K562 (cell line): Measurements from ENCODE around the gene ABCA13. TPM values are rescaled to one million over a fixed set of nuclear protein-coding genes. Genes with fewer than 3 reads are reported as not detected.

Source experiments
- ATAC-seq: fragments of 200-7000 bp; cut with Tn5 transposase; 3 replicates; pipeline ENCODE4 v1.9.1; 2020; ENCODE audit warnings: moderate library complexity
- BruUV-seq: library from RNA; stranded (reverse); fragments of 400-500 nt; replicated peaks from 2 replicates; lab custom pipeline; 2021; lab: Mats Ljungman, UMichigan
- CTCF ChIA-PET: fragments of 300-600 bp; formaldehyde crosslinking; extraction: SDS; loops from one replicate; lab custom pipeline; 2021; ENCODE audit warnings: low intra/inter-chr PET ratio; lab: Yijun Ruan, JAX
- POLR2A ChIA-PET: fragments of 300-600, 350-650 bp; sonication (Branson Sonifier 250); formaldehyde crosslinking; extraction: SDS; loops from one replicate; lab custom pipeline; 2021; ENCODE audit warnings: antibody characterized with exemption, inconsistent platforms; lab: Yijun Ruan, JAX
- DNase-seq, 4 experiments: peaks; one replicate each; pipeline versions ENCODE4 v3.0.0 to v3.0.0-alpha.2; 2011 to 2018; ENCODE audit warnings: low spot score in 3 of 4, mixed read lengths in 3 of 4; ENCODE audit errors: extremely low read depth in 1 of 4
- FAIRE-seq: peaks from 2 replicates; lab custom pipeline; 2011; peaks lifted over from hg19 to GRCh38; lab: Jason Lieb, UNC
- H2AFZ ChIP-seq: 2 replicates; pipeline ENCODE4 v1.6.0; 2011; ENCODE audit warnings: low read depth, low read length, control low read depth, inconsistent platforms
- H3K27ac ChIP-seq: fragments of 200-600 bp; 3 replicates; pipeline ENCODE4 v1.8.0; 2011; ENCODE audit warnings: low read depth, mild to moderate bottlenecking, control low read depth, inconsistent platforms, low read length, moderate library complexity, mixed read lengths; ENCODE audit errors: extremely low read depth
- H3K27me3 ChIP-seq, 2 experiments: fragments of 300-600 bp in 1 of 2; 2 replicates in 1 of 2; 3 replicates in 1 of 2; pipeline versions ENCODE4 v1.6.0 to v1.8.0; 2011; ENCODE audit warnings: inconsistent platforms in 2 of 2, low read length in 2 of 2, mild to moderate bottlenecking in 1 of 2, mixed read lengths in 1 of 2, moderate library complexity in 1 of 2; ENCODE audit not compliant: control insufficient read depth in 2 of 2, insufficient read depth in 2 of 2
- H3K36me3 ChIP-seq: fragments of 300-600 bp; 3 replicates; pipeline ENCODE4 v1.8.0; 2011; ENCODE audit warnings: mild to moderate bottlenecking, low read length, inconsistent platforms; ENCODE audit not compliant: control insufficient read depth, insufficient read depth
- H3K4me1 ChIP-seq, 2 experiments: fragments of 200-600 bp in 1 of 2; replicated peaks in 1 of 2; 2 replicates in 1 of 2; 3 replicates in 1 of 2; pipeline versions ENCODE4 v1.5.1 to v1.8.0; 2011; ENCODE audit warnings: inconsistent platforms in 2 of 2, low read length in 2 of 2, mild to moderate bottlenecking in 1 of 2, mixed read lengths in 1 of 2, moderate library complexity in 1 of 2; ENCODE audit not compliant: control insufficient read depth in 2 of 2, insufficient read depth in 2 of 2
- H3K4me2 ChIP-seq: 2 replicates; pipeline ENCODE4 v1.6.1; 2011; ENCODE audit warnings: low read length, control low read depth, inconsistent platforms, mixed read lengths; ENCODE audit not compliant: insufficient read depth
- H3K4me3 ChIP-seq: fragments of 200-600 bp; sonication (generic), shearing (Covaris generic); 2 replicates; pipeline ENCODE4 v1.5.1; 2016; ENCODE audit warnings: control low read depth, inconsistent platforms
- H3K79me2 ChIP-seq: fragments of 200-600 bp; 3 replicates; pipeline ENCODE4 v1.8.0; 2011; ENCODE audit warnings: low read length, inconsistent platforms; ENCODE audit not compliant: control insufficient read depth, insufficient read depth
- H3K9ac ChIP-seq, 2 experiments: 2 replicates each; pipeline versions ENCODE4 v1.6.0 to v1.6.1; 2011; ENCODE audit warnings: low read depth in 2 of 2, low read length in 2 of 2, control low read depth in 1 of 2, inconsistent platforms in 1 of 2, mild to moderate bottlenecking in 1 of 2, mixed read lengths in 1 of 2; ENCODE audit not compliant: insufficient read depth in 1 of 2
- H3K9me1 ChIP-seq: one replicate; pipeline ENCODE4 v1.6.0; 2011; ENCODE audit warnings: inconsistent platforms, mild to moderate bottlenecking, low read length, moderate library complexity; ENCODE audit not compliant: control insufficient read depth, insufficient read depth
- H3K9me3 ChIP-seq: replicated peaks from 2 replicates; pipeline ENCODE4 v1.5.1; 2011; ENCODE audit warnings: low read depth, low read length, inconsistent platforms; ENCODE audit not compliant: control insufficient read depth, insufficient read depth
- H4K20me1 ChIP-seq: replicated peaks from 2 replicates; pipeline ENCODE4 v1.6.1; 2011; ENCODE audit warnings: low read length, inconsistent platforms, mixed read lengths; ENCODE audit not compliant: control insufficient read depth, insufficient read depth
- AFF1 ChIP-seq, 2 experiments: fragments of 450-650 bp; IDR thresholded peaks; 2 replicates each; pipeline ENCODE4 v1.6.1; 2018; ENCODE audit warnings: mild to moderate bottlenecking in 2 of 2, low read depth in 1 of 2; ENCODE audit not compliant: partially characterized antibody in 2 of 2
- CBX5 ChIP-seq: IDR thresholded peaks from 2 replicates; pipeline ENCODE4 v1.6.1; 2014; ENCODE audit warnings: low read depth, borderline replicate concordance
- DPF2 ChIP-seq: fragments of 450-650 bp; IDR thresholded peaks from 2 replicates; pipeline ENCODE4 v1.6.1; 2016
- ETS1 ChIP-seq: conservative IDR thresholded peaks from 2 replicates; pipeline ENCODE4 v1.6.1; 2011; ENCODE audit warnings: low read depth, mild to moderate bottlenecking, low read length; ENCODE audit not compliant: control insufficient read depth
- HNRNPLL ChIP-seq: fragments of 200-400 bp; formaldehyde crosslinking; IDR thresholded peaks from 2 replicates; pipeline ENCODE4 v1.6.1; 2017; ENCODE audit warnings: low read length, low read depth, mild to moderate bottlenecking; ENCODE audit not compliant: poor library complexity, severe bottlenecking
- KDM5B ChIP-seq: fragments of 200-600 bp; sonication (generic); IDR thresholded peaks from 2 replicates; pipeline ENCODE4 v1.6.1; 2012; ENCODE audit warnings: low read depth, mild to moderate bottlenecking, moderate library complexity, low read length, control low read depth, inconsistent platforms; ENCODE audit not compliant: insufficient replicate concordance
- LCOR ChIP-seq: sonication (generic); formaldehyde crosslinking; IDR thresholded peaks from 2 replicates; pipeline ENCODE4 v1.8.0; 2022; ENCODE audit warnings: mild to moderate bottlenecking, missing genetic modification reagents
- MAFG ChIP-seq: fragments of 450-650 bp; conservative IDR thresholded peaks from 2 replicates; pipeline ENCODE4 v1.6.1; 2016; ENCODE audit warnings: missing genetic modification characterization, missing compliant biosample characterization
- POLR2H ChIP-seq: IDR thresholded peaks from 2 replicates; pipeline ENCODE4 v1.6.1; 2016; ENCODE audit warnings: missing genetic modification characterization, low read depth, mild to moderate bottlenecking, control low read depth, missing compliant biosample characterization, moderate library complexity
- SRSF9 ChIP-seq: fragments of 200-400 bp; formaldehyde crosslinking; IDR thresholded peaks from 2 replicates; pipeline ENCODE4 v1.6.1; 2017; ENCODE audit warnings: low read depth, low read length, borderline replicate concordance
- TCF7 ChIP-seq: sonication (generic); IDR thresholded peaks from 2 replicates; pipeline ENCODE4 v1.6.1; 2016; ENCODE audit warnings: antibody characterized with exemption, borderline replicate concordance
- USF1 ChIP-seq: sonication (generic); formaldehyde crosslinking; IDR thresholded peaks from 2 replicates; pipeline ENCODE4 v1.9.0; 2022; ENCODE audit warnings: mild to moderate bottlenecking, missing genetic modification reagents
- ZNF175 ChIP-seq: fragments of 200-800 bp; sonication (Bioruptor generic); IDR thresholded peaks from 2 replicates; pipeline ENCODE4 v1.6.1; 2016; ENCODE audit warnings: low read depth, mild to moderate bottlenecking, missing genetic modification characterization, missing compliant biosample characterization
- ZNF280B ChIP-seq: fragments of 250-450 bp; sonication (Bioruptor Pico); IDR thresholded peaks from 2 replicates; pipeline ENCODE4 v1.5.1; 2021; ENCODE audit warnings: mild to moderate bottlenecking
- ZNF830 ChIP-seq: fragments of 250-450 bp; sonication (Bioruptor Pico); IDR thresholded peaks from 2 replicates; pipeline ENCODE4 v1.5.0; 2021; ENCODE audit warnings: mild to moderate bottlenecking
- WGBS: fragments of 100-300 bp; shearing (Covaris generic); methylation state at CpG from one replicate; pipeline ENCODE4 v1.1.6; 2016; ENCODE audit warnings: low coverage, mixed read lengths; ENCODE audit not compliant: insufficient coverage; ENCODE audit errors: missing lambda C conversion rate; 5-methylcytosine and 5-hydroxymethylcytosine counted together
- in situ Hi-C: fragments of 300-500 bp; cut with MboI; formaldehyde crosslinking; loops from 4 replicates; pipeline ENCODE4 v1.15.0; 2018; ENCODE audit warnings: inconsistent platforms, mixed read lengths
- intact Hi-C: fragments of 100-400 bp; cut with micrococcal nuclease; formaldehyde crosslinking; loops from 2 replicates; pipeline ENCODE4 v1.14.2; 2022
- polyA plus RNA-seq, 8 experiments: library from polyadenylated mRNA; depleted of rRNA in 4 of 8; stranded (reverse) in 5 of 8; unstranded in 3 of 8; fragments of >200 nt; fragmentation: Nextera tagmentation in 2 of 8; fragmentation: Illumina TruSeq in 1 of 8; extraction: Ambion mirVana in 2 of 8; extraction: Trizol in 1 of 8; gene quantifications; 2 replicates each; pipeline versions ENCODE4 v1.2.1 to v1.2.3, GENCODE V29; 2011 to 2014; ENCODE audit warnings: inconsistent platforms in 1 of 8, missing spikeins in 1 of 8
- total RNA-seq, 7 experiments: library from RNA; depleted of rRNA in 6 of 7; stranded (reverse); fragments of >200 nt in 6 of 7; fragmentation: Illumina TruSeq in 2 of 7; extraction: Trizol in 2 of 7; gene quantifications; 2 replicates each; pipeline versions ENCODE4 v1.2.1 to v1.2.3, GENCODE V29; 2011 to 2021; ENCODE audit warnings: low replicate concordance in 1 of 7

The ABCA13 gene
- total and polyA plus RNA-seq, 9 of the 15 experiments (the other 6 are each of a cell fraction or from before 2014, with no cell fraction given) = 0.14 to 1.5 (median 0.38) TPM

GRCh38 chr7:48307041-48307714 lies 135.9 kb downstream of the ABCA13 start:
- H3K27me3 ChIP-seq = no peaks in the 10 kb centered on the region
- no peaks in the 10 kb centered on the region for H4K20me1 ChIP-seq
- ChIA-PET CTCF (no interaction called here), POLR2A (no interaction called here)
- no peaks in the 10 kb centered on the region for H3K79me2 ChIP-seq
- no peak overlapping the region for H2AFZ ChIP-seq
- WGBS = 0% methylated on average over 4 of the region's 4 CpGs
- no peak for ATAC-seq
- no TSS peak for BruUV-seq
- H3K9me3 ChIP-seq = no peaks in the 10 kb centered on the region
- no peaks in the 10 kb centered on the region for H3K36me3 ChIP-seq
- intact Hi-C loops (no loop called here), in situ Hi-C loops (no loop called here)
- H3K9me1 ChIP-seq = no peaks in the 10 kb centered on the region
- no peak for DNase-seq
- no peaks in the 10 kb centered on the region for H3K4me1 ChIP-seq
- H3K4me2 ChIP-seq = no peak overlapping the region
- no peak overlapping the region for H3K9ac ChIP-seq
- H3K4me3 ChIP-seq = no peak overlapping the region
- H3K27ac ChIP-seq = no peak overlapping the region
- no peak for FAIRE-seq
- TF ChIP-seq CBX5 (no peak), HNRNPLL (no peak), SRSF9 (no peak), ETS1 (no peak), KDM5B (no peak), ZNF280B (no peak), DPF2 (no peak), AFF1 (IDR thresholded peaks at IDR 0.05; ENCODE audit: low read depth in 1 of 2, partially characterized antibody in 2 of 2) (no peak), TCF7 (no peak), MAFG (no peak), LCOR (no peak), USF1 (CRISPR knock-in tag) (no peak), POLR2H (tag) (no peak), ZNF175 (CRISPR knock-in tag) (no peak), ZNF830 (no peak)
